NOMO-1 treated with DMSO at 0.1 percent for 48 hours (cell line): ENCODE results near the gene WWC2.
"Not testable (repeated sequence)": the region's sequence is repeated elsewhere in the genome, so short reads cannot be mapped to it uniquely, and the experiment has no call there.

Source experiments
- DNase-seq: peaks from one replicate; lab custom pipeline; 2025; ENCODE audit not compliant: unreplicated experiment; lab: John Stamatoyannopoulos, UW

WWC2 gene

GRCh38 chr4:183171484-183172267, 72.6 kb downstream of the WWC2 start:
- no peak for DNase-seq

- DNase-seq, result no peak
Observed at GRCh38 chr4:183172881-183173280, 73.8 kb downstream of the WWC2 start.

- no peak for DNase-seq
Observed at GRCh38 chr4:183173580-183174526, 74.8 kb downstream of the WWC2 start.

GRCh38 chr4:183175631-183176232, 76.7 kb downstream of the WWC2 start:
- DNase-seq, result no peak

- no peak for DNase-seq
Observed at GRCh38 chr4:183177001-183177400, 77.9 kb downstream of the WWC2 start.

- DNase-seq, result no peak
Observed at GRCh38 chr4:183178201-183178600, 79.1 kb downstream of the WWC2 start.

GRCh38 chr4:183180096-183180495, 81.0 kb downstream of the WWC2 start:
- DNase-seq, result no peak

GRCh38 chr4:183180621-183181020, 81.6 kb downstream of the WWC2 start:
- DNase-seq, result no peak

- DNase-seq, result no peak
Observed at GRCh38 chr4:183181081-183181480, 82.0 kb downstream of the WWC2 start.

GRCh38 chr4:183182873-183183725, 84.0 kb downstream of the WWC2 start:
- peak; percentile 94 for DNase-seq

GRCh38 chr4:183183906-183184535, 85.0 kb downstream of the WWC2 start:
- peak; percentile 25 for DNase-seq

- DNase-seq, result no peak
Observed at GRCh38 chr4:183185018-183185417, 86.0 kb downstream of the WWC2 start.

GRCh38 chr4:183185559-183185958, 86.5 kb downstream of the WWC2 start:
- no peak for DNase-seq

GRCh38 chr4:183186813-183187212, 87.8 kb downstream of the WWC2 start:
- no peak for DNase-seq

- no peak for DNase-seq
Observed at GRCh38 chr4:183190900-183191527, 92.0 kb downstream of the WWC2 start.

GRCh38 chr4:183191630-183192029, 92.6 kb downstream of the WWC2 start:
- DNase-seq, result no peak

- no peak for DNase-seq
Observed at GRCh38 chr4:183192571-183192970, 93.5 kb downstream of the WWC2 start.

- DNase-seq, result not testable (repeated sequence)
Observed at GRCh38 chr4:183193730-183194338, 94.8 kb downstream of the WWC2 start.

- no peak for DNase-seq
Observed at GRCh38 chr4:183195534-183195933, 96.5 kb downstream of the WWC2 start.
